Glutamatergic neuron (in vitro differentiated cells): Measurements from ENCODE around the gene UBE2D2. TPM values are rescaled to one million over a fixed set of nuclear protein-coding genes. Genes with fewer than 3 reads are reported as not detected.
"Not testable (repeated sequence)": the region's sequence is repeated elsewhere in the genome, so short reads cannot be mapped to it uniquely, and the experiment has no call there.

Experiments
- DNase-seq: peaks from one replicate; pipeline ENCODE4 v3.0.0; 2022
- H3K27ac Mint-ChIP-seq: one replicate; pipeline ENCODE4 v1.8.0; 2020; ENCODE audit warnings: mild to moderate bottlenecking, mixed read lengths, inconsistent platforms; ENCODE audit not compliant: unreplicated experiment
- H3K27me3 Mint-ChIP-seq: one replicate; pipeline ENCODE4 v1.8.0; 2020; ENCODE audit warnings: mild to moderate bottlenecking, moderate library complexity, mixed read lengths, inconsistent platforms; ENCODE audit not compliant: unreplicated experiment
- H3K36me3 Mint-ChIP-seq: one replicate; pipeline ENCODE4 v1.8.0; 2020; ENCODE audit warnings: mild to moderate bottlenecking, mixed read lengths, inconsistent platforms; ENCODE audit not compliant: unreplicated experiment
- H3K4me1 Mint-ChIP-seq: one replicate; pipeline ENCODE4 v1.8.0; 2020; ENCODE audit warnings: mild to moderate bottlenecking, low read depth, mixed read lengths, inconsistent platforms; ENCODE audit not compliant: unreplicated experiment
- H3K4me3 Mint-ChIP-seq: one replicate; pipeline ENCODE4 v1.8.0; 2020; ENCODE audit warnings: mild to moderate bottlenecking, mixed read lengths, inconsistent platforms; ENCODE audit not compliant: unreplicated experiment
- H3K9me3 Mint-ChIP-seq: one replicate; pipeline ENCODE4 v1.8.0; 2020; ENCODE audit warnings: mild to moderate bottlenecking, moderate library complexity, mixed read lengths, inconsistent platforms; ENCODE audit not compliant: unreplicated experiment
- total RNA-seq: library from RNA; stranded (reverse); fragmentation: NEBNext Ultra II Directional; extraction: Animal tissue kit (Norgen Biotek cat#: 25700); gene quantifications from one replicate; pipeline ENCODE4 v1.2.1, GENCODE V29; 2021; ENCODE audit not compliant: unreplicated experiment
- TF ChIP-seq, protein P1 (sequence below): fragments of 200-600 bp; sonication (generic); IDR thresholded peaks from one replicate; pipeline ENCODE4 v1.5.0; 2021; ENCODE audit not compliant: partially characterized antibody, unreplicated experiment

Gene UBE2D2
- total RNA-seq, 1 donor from 2014 or later, result 188 TPM

DNA sequence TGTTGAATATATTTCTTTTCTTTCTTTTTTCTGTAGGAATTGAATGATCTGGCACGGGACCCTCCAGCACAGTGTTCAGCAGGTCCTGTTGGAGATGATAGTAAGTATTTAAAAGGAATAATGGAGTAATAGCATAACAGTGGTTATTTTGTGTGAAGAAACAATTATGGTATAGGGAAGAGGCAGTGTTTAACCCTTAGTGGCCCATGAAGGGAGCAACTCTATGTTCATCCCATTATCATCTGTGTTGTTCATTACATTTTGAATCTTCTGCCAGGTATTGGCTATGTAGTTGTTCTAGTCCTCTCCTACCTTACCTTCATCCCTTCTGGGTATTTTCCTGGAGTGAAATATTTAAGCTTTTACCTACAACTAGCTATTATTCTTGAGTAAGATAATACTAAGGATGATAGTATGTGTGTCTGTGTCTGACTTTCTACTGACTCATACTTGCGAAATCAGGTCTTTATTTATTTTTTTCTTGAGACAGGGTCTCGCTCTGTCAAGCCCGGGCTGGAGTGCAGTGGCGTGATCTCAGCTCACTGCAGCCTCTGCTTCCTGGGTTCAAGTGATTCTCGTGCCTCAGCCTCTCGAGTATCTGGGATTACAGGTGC is 39.3 kb downstream of the UBE2D2 start:
- Mint-ChIP-seq H3K27me3 (peaks cover 2% of the 10 kb centered on the region), H3K36me3 (no peaks in the 10 kb centered on the region), H3K27ac (no peak overlapping the region), H3K4me3 (no peak overlapping the region), H3K4me1 (no peaks in the 10 kb centered on the region), H3K9me3 (peaks cover 2% of the 10 kb centered on the region)
- DNase-seq, result no peak
- TF ChIP-seq, protein P1, sequence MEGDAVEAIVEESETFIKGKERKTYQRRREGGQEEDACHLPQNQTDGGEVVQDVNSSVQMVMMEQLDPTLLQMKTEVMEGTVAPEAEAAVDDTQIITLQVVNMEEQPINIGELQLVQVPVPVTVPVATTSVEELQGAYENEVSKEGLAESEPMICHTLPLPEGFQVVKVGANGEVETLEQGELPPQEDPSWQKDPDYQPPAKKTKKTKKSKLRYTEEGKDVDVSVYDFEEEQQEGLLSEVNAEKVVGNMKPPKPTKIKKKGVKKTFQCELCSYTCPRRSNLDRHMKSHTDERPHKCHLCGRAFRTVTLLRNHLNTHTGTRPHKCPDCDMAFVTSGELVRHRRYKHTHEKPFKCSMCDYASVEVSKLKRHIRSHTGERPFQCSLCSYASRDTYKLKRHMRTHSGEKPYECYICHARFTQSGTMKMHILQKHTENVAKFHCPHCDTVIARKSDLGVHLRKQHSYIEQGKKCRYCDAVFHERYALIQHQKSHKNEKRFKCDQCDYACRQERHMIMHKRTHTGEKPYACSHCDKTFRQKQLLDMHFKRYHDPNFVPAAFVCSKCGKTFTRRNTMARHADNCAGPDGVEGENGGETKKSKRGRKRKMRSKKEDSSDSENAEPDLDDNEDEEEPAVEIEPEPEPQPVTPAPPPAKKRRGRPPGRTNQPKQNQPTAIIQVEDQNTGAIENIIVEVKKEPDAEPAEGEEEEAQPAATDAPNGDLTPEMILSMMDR, result no peak

DNA sequence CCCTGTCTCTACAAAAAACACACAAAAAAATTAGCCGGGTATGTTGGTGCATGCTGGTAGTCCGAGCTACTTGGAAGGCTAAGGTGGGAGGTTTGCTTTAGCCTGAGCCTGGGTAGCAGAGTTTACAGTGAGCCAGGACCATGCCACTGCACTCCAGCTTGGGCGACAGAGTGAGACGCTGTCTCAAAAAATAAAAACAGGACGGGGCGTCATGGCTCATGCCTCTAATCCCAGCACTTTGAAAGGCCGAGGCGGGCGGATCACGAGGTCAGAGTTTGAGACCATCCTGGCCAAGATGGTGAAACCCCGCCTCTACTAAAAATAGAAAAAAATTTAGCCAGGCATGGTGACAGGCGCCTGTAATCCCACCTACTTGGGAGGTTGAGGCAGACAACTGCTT is 40.3 kb downstream of the UBE2D2 start:
- no peaks in the 10 kb centered on the region for H3K36me3 Mint-ChIP-seq
- H3K9me3 Mint-ChIP-seq, result peaks cover 2% of the 10 kb centered on the region
- H3K27ac Mint-ChIP-seq, result no peak overlapping the region
- TF ChIP-seq, protein P1, result no peak
- peaks cover 2% of the 10 kb centered on the region for H3K27me3 Mint-ChIP-seq
- H3K4me1 Mint-ChIP-seq, result peaks cover 2% of the 10 kb centered on the region
- DNase-seq, result no peak
- H3K4me3 Mint-ChIP-seq, result no peak overlapping the region

DNA sequence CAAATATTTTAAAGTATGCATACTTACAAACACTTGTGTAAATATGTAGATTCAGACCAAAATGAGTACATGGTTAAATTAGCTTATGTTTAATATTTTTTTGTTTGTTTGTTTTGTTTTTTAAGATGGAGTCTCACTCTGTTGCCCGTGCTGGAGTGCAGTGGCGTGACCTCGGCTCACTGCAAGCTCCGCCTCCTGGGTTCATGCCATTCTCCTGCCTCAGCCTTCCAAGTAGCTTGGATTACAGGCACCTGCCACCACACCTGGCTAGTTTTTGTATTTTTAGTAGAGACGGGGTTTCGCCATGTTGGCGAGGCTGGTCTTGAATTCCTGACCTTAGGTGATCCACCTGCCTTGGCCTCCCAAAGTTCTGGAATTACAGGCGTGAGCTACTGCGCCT is 40.8 kb downstream of the UBE2D2 start:
- H3K4me3 Mint-ChIP-seq, H3K9me3 Mint-ChIP-seq, H3K4me1 Mint-ChIP-seq, H3K27ac Mint-ChIP-seq, H3K27me3 Mint-ChIP-seq, H3K36me3 Mint-ChIP-seq, DNase-seq: not testable (repeated sequence)

DNA sequence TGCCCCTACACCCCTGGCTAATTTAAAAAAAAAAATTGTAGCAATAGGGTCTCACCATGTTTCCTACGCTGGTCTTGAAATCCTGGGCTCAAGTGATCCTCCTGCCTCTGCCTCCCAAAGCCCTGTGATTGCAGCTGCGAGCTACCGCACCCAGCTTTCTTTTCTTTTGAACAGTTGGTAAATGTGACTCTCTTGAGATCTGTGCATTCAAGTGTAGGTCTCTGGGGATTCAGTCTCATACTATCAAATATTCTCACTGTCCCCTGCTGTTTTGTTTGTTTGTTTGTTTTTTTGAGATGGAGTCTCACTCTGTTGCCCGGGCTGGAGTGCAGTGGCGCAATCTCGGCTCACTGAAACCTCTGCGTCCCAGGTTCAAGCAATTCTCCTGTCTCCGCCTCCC is 44.7 kb downstream of the UBE2D2 start:
- DNase-seq, result no peak
- TF ChIP-seq, protein P1, result no peak
- H3K9me3 Mint-ChIP-seq, result peaks cover 2% of the 10 kb centered on the region
- H3K4me3 Mint-ChIP-seq, result peak overlapping the region; percentile 52
- H3K27ac Mint-ChIP-seq, result peak overlapping the region; percentile 59
- peaks cover 4% of the 10 kb centered on the region for H3K27me3 Mint-ChIP-seq
- H3K4me1 Mint-ChIP-seq, result peaks cover 4% of the 10 kb centered on the region
- no peaks in the 10 kb centered on the region for H3K36me3 Mint-ChIP-seq

DNA sequence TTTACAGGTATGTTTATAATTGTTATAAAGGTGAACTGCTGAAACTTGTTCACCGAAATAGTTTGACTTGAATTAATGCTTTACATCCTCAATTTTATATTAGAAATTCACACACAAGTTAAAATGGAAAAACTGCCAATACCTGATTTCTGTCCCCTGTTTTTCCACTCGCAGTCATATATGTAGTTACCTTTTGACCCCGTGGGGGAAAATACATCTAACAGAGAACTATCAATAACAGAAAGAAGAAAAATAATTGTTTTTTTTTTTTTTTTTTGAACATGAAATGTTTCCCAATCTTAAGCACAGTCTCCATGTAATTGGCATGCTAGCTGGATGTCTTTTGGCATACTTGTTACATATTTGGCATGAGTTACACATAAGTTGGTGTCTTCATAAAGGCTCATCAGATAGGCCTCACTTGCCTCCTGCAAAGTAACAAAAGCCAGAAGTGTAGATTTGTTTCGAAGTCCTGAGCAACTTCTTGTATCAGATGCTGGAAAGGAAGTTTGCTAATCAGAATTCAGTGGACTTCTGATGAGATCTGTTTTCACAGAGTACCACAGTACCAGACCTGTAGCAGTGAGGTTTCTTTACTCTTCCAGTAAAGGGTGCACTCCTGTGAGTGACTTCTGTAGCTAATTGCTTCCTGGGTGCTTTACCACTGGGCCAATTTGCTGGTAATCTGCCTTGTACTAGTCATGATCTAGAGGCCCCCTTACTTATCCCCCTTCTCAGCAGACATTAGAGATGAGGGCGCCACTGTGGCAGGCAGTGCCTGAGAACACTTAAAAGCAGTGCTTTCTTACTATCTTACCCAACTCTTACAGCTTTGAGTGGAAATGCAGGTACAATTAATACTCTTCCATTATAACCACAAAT is 50.8 kb downstream of the UBE2D2 start:
- Mint-ChIP-seq H3K27me3 (peaks cover 3% of the 10 kb centered on the region), H3K4me1 (peaks cover 5% of the 10 kb centered on the region), H3K9me3 (no peaks in the 10 kb centered on the region), H3K27ac (no peak overlapping the region), H3K4me3 (peak overlapping the region; percentile 25), H3K36me3 (no peaks in the 10 kb centered on the region)
- TF ChIP-seq, protein P1, result no peak
- no peak for DNase-seq
